Hepatocyte (in vitro differentiated cells): Measurements from ENCODE around the gene UBE2QL1. TPM values are rescaled to one million over a fixed set of nuclear protein-coding genes. Genes with fewer than 3 reads are reported as not detected.

Experiments used
- DNase-seq: peaks from one replicate; pipeline ENCODE4 v3.0.0-alpha.2; 2016; ENCODE audit warnings: low spot score
- H2AFZ ChIP-seq: fragments of 200-600 bp; sonication (generic); 2 replicates; pipeline ENCODE4 v1.6.0; 2016; ENCODE audit warnings: antibody characterized with exemption, mild to moderate bottlenecking
- H3K27ac ChIP-seq: fragments of 200-600 bp; sonication (generic); 2 replicates; pipeline ENCODE4 v1.5.1; 2016; ENCODE audit warnings: mild to moderate bottlenecking
- H3K27me3 ChIP-seq: fragments of 200-600 bp; sonication (generic); 2 replicates; pipeline ENCODE4 v1.6.1; 2016
- H3K36me3 ChIP-seq: fragments of 200-600 bp; sonication (generic); replicated peaks from 2 replicates; pipeline ENCODE4 v1.5.1; 2016; ENCODE audit warnings: low read depth; ENCODE audit not compliant: insufficient read depth
- H3K4me1 ChIP-seq: fragments of 200-600 bp; sonication (generic); 2 replicates; pipeline ENCODE4 v1.5.1; 2016; ENCODE audit warnings: mild to moderate bottlenecking, moderate library complexity; ENCODE audit not compliant: insufficient read depth
- H3K4me2 ChIP-seq: fragments of 200-600 bp; sonication (generic); 2 replicates; pipeline ENCODE4 v1.6.0; 2016
- H3K4me3 ChIP-seq: fragments of 200-600 bp; sonication (generic); 2 replicates; pipeline ENCODE4 v1.5.1; 2016; ENCODE audit warnings: mild to moderate bottlenecking
- H3K79me2 ChIP-seq: fragments of 200-600 bp; sonication (generic); 2 replicates; pipeline ENCODE4 v1.6.0; 2017; ENCODE audit warnings: mild to moderate bottlenecking
- H3K9me2 ChIP-seq: fragments of 200-600 bp; sonication (generic); replicated peaks from 2 replicates; pipeline ENCODE4 v1.6.0; 2017; ENCODE audit warnings: mild to moderate bottlenecking; ENCODE audit not compliant: insufficient read depth
- H3K9me3 ChIP-seq: fragments of 200-600 bp; sonication (generic); 2 replicates; pipeline ENCODE4 v1.5.1; 2016; ENCODE audit warnings: low read depth, mild to moderate bottlenecking
- H4K20me1 ChIP-seq: fragments of 200-600 bp; sonication (generic); 2 replicates; pipeline ENCODE4 v1.6.0; 2016; ENCODE audit warnings: mild to moderate bottlenecking; ENCODE audit not compliant: insufficient read depth, poor library complexity, severe bottlenecking
- EZH2 ChIP-seq: fragments of 200-600 bp; sonication (generic); IDR thresholded peaks from 2 replicates; pipeline ENCODE4 v1.6.1; 2016; ENCODE audit warnings: antibody characterized with exemption, mild to moderate bottlenecking, borderline replicate concordance
- EZH2phosphoT487 ChIP-seq: fragments of 200-600 bp; sonication (generic); IDR thresholded peaks from one replicate; pipeline ENCODE4 v1.6.1; 2018; ENCODE audit warnings: antibody characterized with exemption, mild to moderate bottlenecking, low read depth, moderate library complexity; ENCODE audit not compliant: unreplicated experiment, severe bottlenecking
- WGBS: methylation state at CpG from one replicate; pipeline ENCODE4 v1.1.6; 2016; ENCODE audit warnings: low lambda C conversion rate; ENCODE audit errors: missing lambda C conversion rate; 5-methylcytosine and 5-hydroxymethylcytosine counted together
- polyA plus RNA-seq: library from polyadenylated mRNA; unstranded; fragments of >200 nt; fragmentation: Nextera tagmentation; extraction: Ambion mirVana; gene quantifications from 2 replicates; pipeline ENCODE4 v1.2.1, GENCODE V29; 2016
- total RNA-seq: library from RNA; depleted of rRNA; stranded (reverse); fragments of >200 nt; gene quantifications from 2 replicates; pipeline ENCODE4 v1.2.3, GENCODE V29; 2014
- TF ChIP-seq, protein P1 (sequence below): fragments of 200-600 bp; sonication (generic); IDR thresholded peaks from 2 replicates; pipeline ENCODE4 v1.5.1; 2016; ENCODE audit warnings: antibody characterized with exemption, mild to moderate bottlenecking; ENCODE audit not compliant: poor library complexity

The UBE2QL1 gene
- total and polyA plus RNA-seq, 2 experiments from 2014 or later: 0.17 TPM; not detected in 1

DNA sequence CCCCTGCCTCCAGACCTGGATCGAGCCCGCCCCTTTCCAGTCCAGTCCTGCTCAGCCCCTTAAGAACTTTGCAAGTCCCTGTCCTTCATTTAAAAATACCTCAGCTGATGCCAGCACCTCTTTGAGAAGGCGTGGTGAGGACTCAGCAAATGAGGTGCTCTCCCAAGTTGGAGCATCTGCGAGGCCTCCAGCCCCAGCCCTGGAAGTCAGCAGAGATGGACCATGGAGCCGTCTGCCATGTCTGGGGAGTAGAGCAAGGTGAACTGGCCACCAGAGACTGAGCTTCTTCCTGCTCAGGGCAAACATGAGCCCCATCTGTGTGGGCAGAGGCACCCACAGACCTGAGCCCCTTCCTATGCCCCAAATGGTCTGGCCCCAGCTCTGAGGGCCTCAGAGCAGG is 71.5 kb downstream of the UBE2QL1 start:
- H3K27me3 ChIP-seq: peaks cover 5% of the 10 kb centered on the region
- H3K4me2 ChIP-seq: no peak overlapping the region
- no peaks in the 10 kb centered on the region for H3K36me3 ChIP-seq
- H4K20me1 ChIP-seq: no peaks in the 10 kb centered on the region
- H3K79me2 ChIP-seq: no peaks in the 10 kb centered on the region
- 91% methylated on average over 5 of the region's 5 CpGs for WGBS
- no peak overlapping the region for H2AFZ ChIP-seq
- no peaks in the 10 kb centered on the region for H3K9me3 ChIP-seq
- no peak overlapping the region for H3K4me3 ChIP-seq
- H3K4me1 ChIP-seq: no peaks in the 10 kb centered on the region
- H3K9me2 ChIP-seq: no peaks in the 10 kb centered on the region
- TF ChIP-seq, protein P1, sequence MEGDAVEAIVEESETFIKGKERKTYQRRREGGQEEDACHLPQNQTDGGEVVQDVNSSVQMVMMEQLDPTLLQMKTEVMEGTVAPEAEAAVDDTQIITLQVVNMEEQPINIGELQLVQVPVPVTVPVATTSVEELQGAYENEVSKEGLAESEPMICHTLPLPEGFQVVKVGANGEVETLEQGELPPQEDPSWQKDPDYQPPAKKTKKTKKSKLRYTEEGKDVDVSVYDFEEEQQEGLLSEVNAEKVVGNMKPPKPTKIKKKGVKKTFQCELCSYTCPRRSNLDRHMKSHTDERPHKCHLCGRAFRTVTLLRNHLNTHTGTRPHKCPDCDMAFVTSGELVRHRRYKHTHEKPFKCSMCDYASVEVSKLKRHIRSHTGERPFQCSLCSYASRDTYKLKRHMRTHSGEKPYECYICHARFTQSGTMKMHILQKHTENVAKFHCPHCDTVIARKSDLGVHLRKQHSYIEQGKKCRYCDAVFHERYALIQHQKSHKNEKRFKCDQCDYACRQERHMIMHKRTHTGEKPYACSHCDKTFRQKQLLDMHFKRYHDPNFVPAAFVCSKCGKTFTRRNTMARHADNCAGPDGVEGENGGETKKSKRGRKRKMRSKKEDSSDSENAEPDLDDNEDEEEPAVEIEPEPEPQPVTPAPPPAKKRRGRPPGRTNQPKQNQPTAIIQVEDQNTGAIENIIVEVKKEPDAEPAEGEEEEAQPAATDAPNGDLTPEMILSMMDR: no peak
- no peak for TF ChIP-seq EZH2
- TF ChIP-seq EZH2phosphoT487: no peak
- no peak overlapping the region for H3K27ac ChIP-seq
- DNase-seq: no peak

DNA sequence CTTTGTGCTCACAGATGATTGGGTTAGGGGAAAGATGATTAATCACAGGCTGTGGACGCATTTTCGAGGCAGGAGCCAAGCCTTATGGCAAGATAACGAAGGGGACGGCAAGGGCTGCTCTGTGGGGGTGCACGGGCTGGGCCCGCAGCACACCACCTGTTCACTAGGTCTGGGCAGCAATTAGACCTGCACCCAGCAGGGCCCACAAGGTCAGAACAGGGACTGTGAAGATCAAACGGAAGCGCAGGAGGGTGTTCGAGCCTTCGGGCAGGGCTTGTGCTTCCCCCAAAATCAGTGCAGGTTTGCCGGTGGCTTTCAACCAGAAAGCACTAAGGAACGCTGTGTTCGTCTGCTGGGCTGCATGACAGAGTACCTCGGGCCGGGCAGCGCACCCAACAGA is 73.7 kb downstream of the UBE2QL1 start:
- no peak overlapping the region for H3K4me3 ChIP-seq
- no peaks in the 10 kb centered on the region for H3K4me1 ChIP-seq
- no peaks in the 10 kb centered on the region for H4K20me1 ChIP-seq
- H3K9me2 ChIP-seq: no peaks in the 10 kb centered on the region
- no peak for TF ChIP-seq EZH2
- TF ChIP-seq, protein P1: no peak
- no peak for TF ChIP-seq EZH2phosphoT487
- H3K36me3 ChIP-seq: no peaks in the 10 kb centered on the region
- 89% methylated on average over 16 of the region's 16 CpGs for WGBS
- no peak for DNase-seq
- no peak overlapping the region for H3K27ac ChIP-seq
- no peaks in the 10 kb centered on the region for H3K9me3 ChIP-seq
- H3K27me3 ChIP-seq: peaks cover 5% of the 10 kb centered on the region
- H2AFZ ChIP-seq: no peak overlapping the region
- no peaks in the 10 kb centered on the region for H3K79me2 ChIP-seq
- no peak overlapping the region for H3K4me2 ChIP-seq

DNA sequence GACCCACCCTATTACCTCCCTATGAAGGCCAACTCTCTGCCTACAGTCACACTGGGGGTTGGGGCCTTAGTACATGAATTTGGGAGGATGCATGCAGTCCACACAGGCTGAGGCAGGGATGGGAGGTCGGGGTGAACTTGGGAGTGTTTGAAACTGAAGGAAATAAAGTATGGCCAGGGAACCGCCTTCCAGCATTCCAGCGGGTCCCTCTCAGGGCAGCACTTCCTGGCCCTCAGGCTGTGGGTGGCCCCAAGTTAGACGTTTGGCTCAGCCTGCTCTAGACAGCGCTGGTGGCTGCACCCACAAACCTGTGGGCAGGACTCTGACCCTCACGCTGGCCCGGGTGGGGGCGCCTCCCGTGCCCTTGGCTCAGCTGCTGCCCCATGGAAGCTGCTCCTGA is 74.3 kb downstream of the UBE2QL1 start:
- Histone ChIP-seq H2AFZ (no peak overlapping the region), H3K36me3 (no peaks in the 10 kb centered on the region), H3K27me3 (peaks cover 5% of the 10 kb centered on the region), H3K9me3 (no peaks in the 10 kb centered on the region), H3K27ac (no peak overlapping the region), H3K9me2 (no peaks in the 10 kb centered on the region), H3K4me1 (no peaks in the 10 kb centered on the region), H3K79me2 (no peaks in the 10 kb centered on the region), H4K20me1 (no peaks in the 10 kb centered on the region), H3K4me2 (no peak overlapping the region), H3K4me3 (no peak overlapping the region)
- TF ChIP-seq EZH2phosphoT487: no peak
- TF ChIP-seq, protein P1: no peak
- TF ChIP-seq EZH2: no peak
- WGBS: 75% methylated on average over 9 of the region's 9 CpGs
- DNase-seq: no peak

DNA sequence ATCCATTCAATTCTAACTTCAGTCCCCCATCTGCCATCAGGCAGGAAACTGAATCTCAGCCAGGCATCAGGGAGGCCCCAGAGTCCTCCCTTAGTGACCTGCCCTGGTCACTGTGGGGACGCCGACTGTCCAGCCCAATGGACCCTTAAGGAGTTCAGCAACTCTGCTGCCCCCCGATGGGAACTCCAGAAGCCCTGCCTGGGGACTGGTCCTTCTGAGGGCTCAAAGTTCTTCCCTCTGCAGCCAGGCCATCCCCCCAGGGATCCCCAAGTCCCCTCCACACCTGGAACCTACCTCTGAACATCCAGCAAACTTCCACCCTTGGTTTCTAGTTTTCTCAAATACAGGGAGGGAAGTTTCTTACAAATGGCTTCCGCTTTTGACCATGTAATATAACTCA is 76.8 kb downstream of the UBE2QL1 start:
- Histone ChIP-seq H3K9me2 (no peaks in the 10 kb centered on the region), H3K4me2 (no peak overlapping the region), H3K9me3 (no peaks in the 10 kb centered on the region), H3K27me3 (peaks cover 5% of the 10 kb centered on the region), H3K4me1 (no peaks in the 10 kb centered on the region), H2AFZ (no peak overlapping the region), H3K36me3 (no peaks in the 10 kb centered on the region), H3K79me2 (no peaks in the 10 kb centered on the region), H4K20me1 (no peaks in the 10 kb centered on the region), H3K4me3 (no peak overlapping the region), H3K27ac (no peak overlapping the region)
- WGBS: 91% methylated on average over 4 of the region's 4 CpGs
- DNase-seq: no peak
- no peak for TF ChIP-seq EZH2phosphoT487
- TF ChIP-seq, protein P1: no peak
- no peak for TF ChIP-seq EZH2
